Limb (tissue), 2 donors: ENCODE measurements around the gene ALDH18A1.

Source experiments
- DNase-seq, 2 donors: peaks; one replicate each; pipeline ENCODE4 v3.0.0-alpha.2; 2016; ENCODE audit errors: extremely low spot score in 2 of 2

ALDH18A1 gene

DNA sequence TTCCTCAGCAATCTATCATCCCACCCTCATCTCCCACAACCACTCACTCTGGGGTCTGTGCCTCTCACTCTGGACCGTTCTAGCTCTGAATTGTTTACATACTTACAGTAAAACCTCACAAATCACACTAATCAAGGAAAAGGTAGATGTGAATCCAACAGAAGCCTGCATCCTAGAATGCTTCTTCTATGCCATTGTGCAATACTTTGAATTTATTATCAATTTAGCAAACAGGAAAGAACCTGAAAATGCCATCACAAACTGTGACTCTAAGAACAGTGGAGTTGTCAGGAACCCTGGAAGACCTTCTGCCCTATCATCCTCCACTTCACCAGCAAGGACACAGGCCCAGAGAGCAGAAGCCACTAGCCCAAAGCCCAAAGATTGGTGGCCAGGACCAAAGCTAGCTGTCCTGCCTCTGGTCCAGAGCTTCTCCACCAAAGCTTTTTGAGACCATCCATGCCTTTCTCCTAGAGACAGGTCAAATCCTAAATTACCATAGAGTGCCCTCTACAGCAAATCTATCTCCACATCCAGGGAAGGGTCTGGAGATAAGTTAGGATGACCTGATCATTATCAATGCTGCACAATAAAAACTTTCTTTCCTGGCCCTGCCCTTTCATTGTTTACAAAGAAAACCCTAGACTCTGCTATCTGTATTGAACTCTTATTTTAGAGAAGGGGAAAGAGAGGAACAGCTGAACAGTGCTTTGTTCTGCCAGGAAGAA, 97.8 kb downstream of the ALDH18A1 start:
- no peak for DNase-seq

DNA sequence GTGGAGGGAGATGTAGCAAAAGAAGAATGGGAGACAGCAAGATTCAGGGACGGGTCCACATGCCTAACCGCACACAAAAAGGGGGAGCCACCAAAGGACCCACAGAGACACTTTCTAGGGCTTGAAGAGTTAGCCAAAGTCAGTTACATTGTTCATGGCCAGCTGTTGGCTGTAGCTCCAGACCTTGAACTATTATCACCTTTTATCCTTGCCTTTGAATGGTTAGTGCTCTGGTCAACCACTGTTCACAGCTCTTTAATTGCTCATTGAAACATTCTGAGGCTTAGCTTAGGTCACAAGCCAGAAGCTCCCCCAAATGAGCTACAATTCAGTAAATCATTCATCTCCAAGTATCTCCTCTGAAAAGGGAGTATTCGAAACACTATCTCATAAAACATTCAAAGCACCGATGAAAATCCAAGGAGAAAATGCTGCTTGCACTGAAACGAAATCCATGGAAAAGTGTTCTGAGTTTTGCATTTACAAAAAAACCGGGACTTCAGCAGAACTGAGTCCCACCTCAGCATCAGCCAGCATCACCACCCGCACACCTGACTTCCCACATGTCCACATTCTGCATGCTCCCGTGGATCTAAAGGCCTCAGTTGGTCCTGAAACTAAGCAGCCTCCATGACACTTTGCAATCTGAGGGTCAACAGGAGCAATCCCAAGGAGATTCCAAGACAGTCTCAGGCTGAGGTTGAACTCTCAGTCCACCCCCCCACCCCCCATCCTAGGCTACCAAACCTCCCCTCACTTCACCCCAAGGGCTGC, 99.3 kb downstream of the ALDH18A1 start:
- DNase-seq: no peak
